GM23338 (cell line): Measurements from ENCODE around the gene HNF1B. TPM values are rescaled to one million over a fixed set of nuclear protein-coding genes. Genes with fewer than 3 reads are reported as not detected.

Experiments used
- ATAC-seq: fragments of 200-7000 bp; cut with Tn5 transposase; 3 replicates; pipeline ENCODE4 v1.9.1; 2020
- DNase-seq: peaks from one replicate; pipeline ENCODE4 v3.0.0-alpha.2; 2015; ENCODE audit warnings: low spot score
- H2AFZ ChIP-seq: fragments of 200-600 bp; sonication (generic); 2 replicates; pipeline ENCODE4 v1.8.0; 2016; ENCODE audit warnings: antibody characterized with exemption, mild to moderate bottlenecking, moderate library complexity
- H3F3A ChIP-seq: fragments of 200-600 bp; sonication (generic); replicated peaks from 2 replicates; pipeline ENCODE4 v1.8.0; 2017; ENCODE audit warnings: antibody characterized with exemption, mixed run types, low read depth
- H3K27ac ChIP-seq: fragments of 200-600 bp; sonication (generic); 2 replicates; pipeline ENCODE4 v1.6.1; 2016; ENCODE audit warnings: low read depth
- H3K27me3 ChIP-seq: fragments of 200-600 bp; sonication (generic); 2 replicates; pipeline ENCODE4 v1.8.0; 2016; ENCODE audit warnings: mild to moderate bottlenecking, mixed run types, moderate library complexity; ENCODE audit not compliant: insufficient read depth
- H3K36me3 ChIP-seq: fragments of 200-600 bp; sonication (generic); 2 replicates; pipeline ENCODE4 v1.8.0; 2016; ENCODE audit warnings: mild to moderate bottlenecking; ENCODE audit not compliant: insufficient read depth
- H3K4me1 ChIP-seq: fragments of 200-600 bp; sonication (generic); 2 replicates; pipeline ENCODE4 v1.8.0; 2016; ENCODE audit warnings: mild to moderate bottlenecking, moderate library complexity; ENCODE audit not compliant: insufficient read depth
- H3K4me2 ChIP-seq: fragments of 200-600 bp; sonication (generic); 2 replicates; pipeline ENCODE4 v1.7.1; 2017; ENCODE audit warnings: mixed run types
- H3K4me3 ChIP-seq: fragments of 200-600 bp; sonication (generic); 2 replicates; pipeline ENCODE4 v1.6.1; 2016; ENCODE audit warnings: mixed run types
- H3K79me2 ChIP-seq: fragments of 200-600 bp; sonication (generic); replicated peaks from 2 replicates; pipeline ENCODE4 v1.8.0; 2017; ENCODE audit warnings: mild to moderate bottlenecking; ENCODE audit not compliant: insufficient read depth
- H3K9me2 ChIP-seq: fragments of 200-600 bp; sonication (generic); 2 replicates; pipeline ENCODE4 v1.8.0; 2017; ENCODE audit not compliant: insufficient read depth
- H4K20me1 ChIP-seq: fragments of 200-600 bp; sonication (generic); replicated peaks from 2 replicates; pipeline ENCODE4 v1.8.0; 2017; ENCODE audit warnings: mild to moderate bottlenecking; ENCODE audit not compliant: insufficient read depth
- H3K27ac Mint-ChIP-seq: 2 replicates; pipeline ENCODE4 v1.8.0; 2020; ENCODE audit warnings: inconsistent platforms, mild to moderate bottlenecking, moderate library complexity, mixed read lengths
- H3K27me3 Mint-ChIP-seq: 3 replicates; pipeline ENCODE4 v1.8.0; 2022; ENCODE audit warnings: low read depth, mild to moderate bottlenecking, moderate library complexity, mixed read lengths, inconsistent platforms; ENCODE audit not compliant: insufficient read depth, poor library complexity
- H3K36me3 Mint-ChIP-seq: 3 replicates; pipeline ENCODE4 v1.8.0; 2021; ENCODE audit warnings: low read depth, mild to moderate bottlenecking, inconsistent platforms, moderate library complexity, mixed read lengths
- H3K4me1 Mint-ChIP-seq: 3 replicates; pipeline ENCODE4 v1.8.0; 2020; ENCODE audit warnings: mild to moderate bottlenecking, inconsistent platforms, mixed read lengths
- H3K4me3 Mint-ChIP-seq: 3 replicates; pipeline ENCODE4 v1.8.0; 2021; ENCODE audit warnings: moderate library complexity, mild to moderate bottlenecking, inconsistent platforms, mixed read lengths
- H3K9me3 Mint-ChIP-seq: 3 replicates; pipeline ENCODE4 v1.8.0; 2020; ENCODE audit warnings: moderate library complexity, mild to moderate bottlenecking, inconsistent platforms, mixed read lengths
- CREB1 ChIP-seq: fragments of 250-450 bp; sonication (Bioruptor Pico); IDR thresholded peaks from 2 replicates; pipeline ENCODE4 v1.5.0; 2020; ENCODE audit warnings: low read depth, mild to moderate bottlenecking, moderate library complexity
- CTCF ChIP-seq, 2 experiments: fragments of 200-600 bp in 1 of 2; sonication (generic) in 1 of 2; conservative IDR thresholded peaks; 2 replicates each; pipeline versions ENCODE4 v1.5.1 to v1.6.1; 2016 to 2017; ENCODE audit warnings: antibody characterized with exemption in 2 of 2, low read depth in 2 of 2, mild to moderate bottlenecking in 2 of 2, moderate library complexity in 1 of 2
- ETS1 ChIP-seq: IDR thresholded peaks from 2 replicates; pipeline ENCODE4 v1.6.1; 2016; ENCODE audit warnings: antibody characterized with exemption
- EZH2 ChIP-seq: fragments of 200-600 bp; sonication (generic); IDR thresholded peaks from one replicate; pipeline ENCODE4 v1.8.0; 2017; ENCODE audit warnings: antibody characterized with exemption, mild to moderate bottlenecking, low read depth; ENCODE audit not compliant: unreplicated experiment
- NANOG ChIP-seq: IDR thresholded peaks from 2 replicates; pipeline ENCODE4 v1.6.1; 2016; ENCODE audit warnings: antibody characterized with exemption, borderline replicate concordance
- POLR2AphosphoS5 ChIP-seq: IDR thresholded peaks from 2 replicates; pipeline ENCODE4 v1.6.1; 2016; ENCODE audit warnings: antibody characterized with exemption, low read depth
- REST ChIP-seq: IDR thresholded peaks from one replicate; pipeline ENCODE4 v1.6.1; 2018; ENCODE audit warnings: antibody characterized with exemption; ENCODE audit not compliant: unreplicated experiment
- ZNF114 ChIP-seq: fragments of 250-450 bp; sonication (Bioruptor Pico); IDR thresholded peaks from 2 replicates; pipeline ENCODE4 v1.5.0; 2020; ENCODE audit warnings: mild to moderate bottlenecking, moderate library complexity
- ZNF331 ChIP-seq: fragments of 250-450 bp; sonication (Bioruptor Pico); IDR thresholded peaks from 2 replicates; pipeline ENCODE4 v1.5.0; 2020; ENCODE audit warnings: low read depth, mild to moderate bottlenecking, moderate library complexity
- polyA plus RNA-seq: library from polyadenylated mRNA; unstranded; fragments of >200 nt; fragmentation: Nextera tagmentation; extraction: Ambion mirVana; gene quantifications from 2 replicates; pipeline ENCODE4 v1.2.1, GENCODE V29; 2016
- total RNA-seq: library from RNA; depleted of rRNA; stranded (reverse); fragments of >200 nt; shearing (Covaris generic); gene quantifications from 2 replicates; pipeline ENCODE4 v1.2.3, GENCODE V29; 2014
- TF ChIP-seq, protein P1 (sequence below): fragments of 250-450 bp; sonication (Bioruptor Pico); IDR thresholded peaks from 2 replicates; pipeline ENCODE4 v1.5.0; 2020; ENCODE audit warnings: mild to moderate bottlenecking, moderate library complexity

Gene HNF1B
- total and polyA plus RNA-seq, 2 experiments from 2014 or later = 0.07 to 0.19 TPM

DNA sequence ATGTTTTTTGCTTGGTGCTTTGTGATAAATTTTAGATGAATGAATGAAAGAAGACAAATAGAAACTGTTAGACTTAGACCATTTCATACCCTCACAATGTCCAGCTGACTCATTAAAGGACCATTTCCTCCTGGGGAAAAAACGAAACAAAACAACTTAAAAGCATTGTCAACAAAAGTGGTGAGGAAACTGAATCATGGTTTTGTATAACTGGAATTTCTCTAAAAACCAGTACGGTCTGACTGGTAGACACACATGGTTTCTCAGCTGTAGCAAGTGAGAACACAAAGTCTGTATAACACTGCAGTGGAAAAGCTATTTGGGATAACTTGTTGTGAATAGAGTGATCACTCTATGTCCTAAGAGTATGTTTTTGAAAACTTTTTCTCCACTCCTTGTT lies 96.3 kb downstream of the HNF1B start (continued):
- TF ChIP-seq, protein P1, sequence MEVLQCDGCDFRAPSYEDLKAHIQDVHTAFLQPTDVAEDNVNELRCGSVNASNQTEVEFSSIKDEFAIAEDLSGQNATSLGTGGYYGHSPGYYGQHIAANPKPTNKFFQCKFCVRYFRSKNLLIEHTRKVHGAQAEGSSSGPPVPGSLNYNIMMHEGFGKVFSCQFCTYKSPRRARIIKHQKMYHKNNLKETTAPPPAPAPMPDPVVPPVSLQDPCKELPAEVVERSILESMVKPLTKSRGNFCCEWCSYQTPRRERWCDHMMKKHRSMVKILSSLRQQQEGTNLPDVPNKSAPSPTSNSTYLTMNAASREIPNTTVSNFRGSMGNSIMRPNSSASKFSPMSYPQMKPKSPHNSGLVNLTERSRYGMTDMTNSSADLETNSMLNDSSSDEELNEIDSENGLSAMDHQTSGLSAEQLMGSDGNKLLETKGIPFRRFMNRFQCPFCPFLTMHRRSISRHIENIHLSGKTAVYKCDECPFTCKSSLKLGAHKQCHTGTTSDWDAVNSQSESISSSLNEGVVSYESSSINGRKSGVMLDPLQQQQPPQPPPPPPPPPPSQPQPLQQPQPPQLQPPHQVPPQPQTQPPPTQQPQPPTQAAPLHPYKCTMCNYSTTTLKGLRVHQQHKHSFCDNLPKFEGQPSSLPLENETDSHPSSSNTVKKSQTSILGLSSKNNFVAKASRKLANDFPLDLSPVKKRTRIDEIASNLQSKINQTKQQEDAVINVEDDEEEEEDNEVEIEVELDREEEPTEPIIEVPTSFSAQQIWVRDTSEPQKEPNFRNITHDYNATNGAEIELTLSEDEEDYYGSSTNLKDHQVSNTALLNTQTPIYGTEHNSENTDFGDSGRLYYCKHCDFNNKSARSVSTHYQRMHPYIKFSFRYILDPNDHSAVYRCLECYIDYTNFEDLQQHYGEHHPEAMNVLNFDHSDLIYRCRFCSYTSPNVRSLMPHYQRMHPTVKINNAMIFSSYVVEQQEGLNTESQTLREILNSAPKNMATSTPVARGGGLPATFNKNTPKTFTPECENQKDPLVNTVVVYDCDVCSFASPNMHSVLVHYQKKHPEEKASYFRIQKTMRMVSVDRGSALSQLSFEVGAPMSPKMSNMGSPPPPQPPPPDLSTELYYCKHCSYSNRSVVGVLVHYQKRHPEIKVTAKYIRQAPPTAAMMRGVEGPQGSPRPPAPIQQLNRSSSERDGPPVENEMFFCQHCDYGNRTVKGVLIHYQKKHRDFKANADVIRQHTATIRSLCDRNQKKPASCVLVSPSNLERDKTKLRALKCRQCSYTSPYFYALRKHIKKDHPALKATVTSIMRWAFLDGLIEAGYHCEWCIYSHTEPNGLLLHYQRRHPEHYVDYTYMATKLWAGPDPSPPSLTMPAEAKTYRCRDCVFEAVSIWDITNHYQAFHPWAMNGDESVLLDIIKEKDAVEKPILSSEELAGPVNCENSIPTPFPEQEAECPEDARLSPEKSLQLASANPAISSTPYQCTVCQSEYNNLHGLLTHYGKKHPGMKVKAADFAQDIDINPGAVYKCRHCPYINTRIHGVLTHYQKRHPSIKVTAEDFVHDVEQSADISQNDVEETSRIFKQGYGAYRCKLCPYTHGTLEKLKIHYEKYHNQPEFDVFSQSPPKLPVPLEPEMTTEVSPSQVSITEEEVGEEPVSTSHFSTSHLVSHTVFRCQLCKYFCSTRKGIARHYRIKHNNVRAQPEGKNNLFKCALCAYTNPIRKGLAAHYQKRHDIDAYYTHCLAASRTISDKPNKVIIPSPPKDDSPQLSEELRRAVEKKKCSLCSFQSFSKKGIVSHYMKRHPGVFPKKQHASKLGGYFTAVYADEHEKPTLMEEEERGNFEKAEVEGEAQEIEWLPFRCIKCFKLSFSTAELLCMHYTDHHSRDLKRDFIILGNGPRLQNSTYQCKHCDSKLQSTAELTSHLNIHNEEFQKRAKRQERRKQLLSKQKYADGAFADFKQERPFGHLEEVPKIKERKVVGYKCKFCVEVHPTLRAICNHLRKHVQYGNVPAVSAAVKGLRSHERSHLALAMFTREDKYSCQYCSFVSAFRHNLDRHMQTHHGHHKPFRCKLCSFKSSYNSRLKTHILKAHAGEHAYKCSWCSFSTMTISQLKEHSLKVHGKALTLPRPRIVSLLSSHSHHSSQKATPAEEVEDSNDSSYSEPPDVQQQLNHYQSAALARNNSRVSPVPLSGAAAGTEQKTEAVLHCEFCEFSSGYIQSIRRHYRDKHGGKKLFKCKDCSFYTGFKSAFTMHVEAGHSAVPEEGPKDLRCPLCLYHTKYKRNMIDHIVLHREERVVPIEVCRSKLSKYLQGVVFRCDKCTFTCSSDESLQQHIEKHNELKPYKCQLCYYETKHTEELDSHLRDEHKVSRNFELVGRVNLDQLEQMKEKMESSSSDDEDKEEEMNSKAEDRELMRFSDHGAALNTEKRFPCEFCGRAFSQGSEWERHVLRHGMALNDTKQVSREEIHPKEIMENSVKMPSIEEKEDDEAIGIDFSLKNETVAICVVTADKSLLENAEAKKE = no peak
- no peak for TF ChIP-seq POLR2AphosphoS5
- no peak for TF ChIP-seq CTCF (conservative IDR thresholded peaks at IDR 0.05; ENCODE audit: low read depth in 2 of 2)
- no peak for TF ChIP-seq CREB1 (CRISPR knock-in tag)

DNA sequence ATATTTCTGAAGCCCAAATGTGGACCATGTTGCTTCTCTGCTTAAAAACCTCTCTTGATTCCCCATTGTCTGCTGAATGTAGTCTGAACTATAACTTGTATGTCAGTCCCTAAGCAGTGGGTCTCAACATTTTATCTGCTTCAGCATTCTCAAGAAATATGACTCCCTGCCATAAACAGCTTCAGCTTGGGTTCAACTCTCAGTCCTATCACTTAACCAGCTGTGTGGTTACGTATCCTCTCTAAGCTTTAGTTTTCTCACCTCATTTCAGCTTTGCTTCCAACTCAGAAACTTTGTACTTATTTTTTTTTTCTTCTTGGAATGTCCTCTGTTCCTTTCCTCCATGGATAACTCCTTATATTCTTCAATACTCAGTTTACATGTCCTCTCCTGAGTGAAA lies 97.0 kb downstream of the HNF1B start:
- peaks cover 1% of the 10 kb centered on the region for H3K27me3 Mint-ChIP-seq
- Histone ChIP-seq H3K79me2 (peaks cover 3% of the 10 kb centered on the region), H3K4me1 (0 out of 2 replicates have a peak, but pooled peaks cover 3% of the 10 kb centered on the region), H3K27ac (no peak overlapping the region), H2AFZ (no peak overlapping the region), H3K27me3 (peaks cover 6% of the 10 kb centered on the region; the same call in 1 of the 2 replicates), H3F3A (no peaks in the 10 kb centered on the region), H3K4me3 (no peak overlapping the region), H4K20me1 (no peaks in the 10 kb centered on the region), H3K36me3 (no peaks in the 10 kb centered on the region), H3K4me2 (no peak overlapping the region), H3K9me2 (no peaks in the 10 kb centered on the region)
- H3K4me1 Mint-ChIP-seq = peaks cover 3% of the 10 kb centered on the region; the same call in 2 of the 3 replicates
- no peaks in the 10 kb centered on the region for H3K36me3 Mint-ChIP-seq
- H3K27ac Mint-ChIP-seq = no peak overlapping the region
- ATAC-seq (no peak), DNase-seq (no peak)
- no peaks in the 10 kb centered on the region for H3K9me3 Mint-ChIP-seq
- no peak overlapping the region for H3K4me3 Mint-ChIP-seq
- no peak for TF ChIP-seq CTCF (conservative IDR thresholded peaks at IDR 0.05; ENCODE audit: low read depth in 2 of 2)
- TF ChIP-seq ZNF331 (CRISPR knock-in tag) = no peak
- TF ChIP-seq NANOG = no peak
- TF ChIP-seq POLR2AphosphoS5 = no peak
- TF ChIP-seq ZNF114 (CRISPR knock-in tag) = no peak
- TF ChIP-seq ETS1 = no peak
- no peak for TF ChIP-seq CREB1 (CRISPR knock-in tag)
- no peak for TF ChIP-seq REST
- no peak for TF ChIP-seq EZH2
